Measurements from ENCODE around the gene KRTAP5-11. TPM values are rescaled to one million over a fixed set of nuclear protein-coding genes. Genes with fewer than 3 reads are reported as not detected.
A peak's percentile ranks its signal among the peaks of the same experiment; 100 is the strongest.
"Not testable (repeated sequence)": the region's sequence is repeated elsewhere in the genome, so short reads cannot be mapped to it uniquely, and the experiment has no call there.

Gene KRTAP5-11
- total RNA-seq, 1 donor from 2014 or later = not detected

GRCh38 chr11:71606853-71607519 lies 24.3 kb upstream of the KRTAP5-11 start:
- H3K27ac Mint-ChIP-seq; H3K4me3 Mint-ChIP-seq (ENCODE audit: low read depth); H3K9me3 Mint-ChIP-seq; H3K4me1 Mint-ChIP-seq (ENCODE audit: low read depth); DNase-seq (ENCODE audit: low spot score); H3K36me3 Mint-ChIP-seq (ENCODE audit: low read depth); intact Hi-C loops (cut with micrococcal nuclease): not testable (repeated sequence)
- H3K27me3 Mint-ChIP-seq (ENCODE audit: low read depth) = peaks cover 23% of the 10 kb centered on the region

GRCh38 chr11:71604798-71605488 lies 22.3 kb upstream of the KRTAP5-11 start:
- H3K9me3 Mint-ChIP-seq; H3K4me3 Mint-ChIP-seq (ENCODE audit: low read depth); H3K36me3 Mint-ChIP-seq (ENCODE audit: low read depth); H3K27ac Mint-ChIP-seq; DNase-seq (ENCODE audit: low spot score); H3K4me1 Mint-ChIP-seq (ENCODE audit: low read depth); intact Hi-C loops (cut with micrococcal nuclease): not testable (repeated sequence)
- peaks cover 23% of the 10 kb centered on the region for H3K27me3 Mint-ChIP-seq (ENCODE audit: low read depth)

DNA sequence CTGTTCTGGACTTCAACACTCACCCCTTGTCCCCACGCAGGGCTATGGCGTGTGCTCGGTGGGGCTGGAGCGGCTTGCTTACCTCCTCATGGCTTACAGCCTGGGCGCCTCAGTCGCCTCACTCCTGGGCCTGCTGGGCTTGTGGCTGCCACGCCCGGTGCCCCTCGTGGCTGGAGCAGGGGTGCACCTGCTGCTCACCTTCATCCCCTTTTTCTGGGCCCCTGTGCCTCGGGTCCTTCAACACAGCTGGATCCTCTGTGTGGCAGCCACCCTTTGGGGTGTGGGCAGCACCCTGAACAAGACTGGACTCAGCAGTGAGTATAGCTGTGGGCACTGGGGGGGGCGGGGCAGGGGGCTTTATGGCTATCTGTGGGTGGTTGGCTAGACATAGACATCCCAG lies 20.5 kb upstream of the KRTAP5-11 start:
- H3K36me3 Mint-ChIP-seq (ENCODE audit: low read depth); intact Hi-C loops (cut with micrococcal nuclease); DNase-seq (ENCODE audit: low spot score); H3K4me1 Mint-ChIP-seq (ENCODE audit: low read depth); H3K27ac Mint-ChIP-seq; H3K4me3 Mint-ChIP-seq (ENCODE audit: low read depth); H3K9me3 Mint-ChIP-seq: not testable (repeated sequence)
- peaks cover 15% of the 10 kb centered on the region for H3K27me3 Mint-ChIP-seq (ENCODE audit: low read depth)

DNA sequence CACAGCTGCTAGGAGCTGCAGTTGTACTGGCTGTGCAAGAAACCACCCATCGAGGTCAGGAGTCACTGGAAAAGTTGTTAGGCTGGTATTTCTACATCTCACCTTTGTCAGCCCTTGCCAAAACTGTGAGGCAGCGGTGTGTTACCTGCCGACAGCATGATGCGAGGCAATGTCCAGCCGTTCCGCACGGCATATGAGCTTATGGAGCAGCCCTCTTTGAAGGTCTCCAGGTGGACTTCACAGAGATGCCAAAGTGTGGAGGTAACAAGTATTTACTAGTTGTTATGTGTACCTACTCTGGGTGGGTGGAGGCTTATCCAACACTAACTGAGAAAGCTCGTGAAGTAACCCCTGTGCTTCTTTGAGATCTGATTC lies 6.9 kb upstream of the KRTAP5-11 start:
- H3K36me3 Mint-ChIP-seq (ENCODE audit: low read depth); H3K4me1 Mint-ChIP-seq (ENCODE audit: low read depth); H3K9me3 Mint-ChIP-seq; H3K4me3 Mint-ChIP-seq (ENCODE audit: low read depth); intact Hi-C loops (cut with micrococcal nuclease); H3K27ac Mint-ChIP-seq; H3K27me3 Mint-ChIP-seq (ENCODE audit: low read depth); DNase-seq (ENCODE audit: low spot score): not testable (repeated sequence)

DNA sequence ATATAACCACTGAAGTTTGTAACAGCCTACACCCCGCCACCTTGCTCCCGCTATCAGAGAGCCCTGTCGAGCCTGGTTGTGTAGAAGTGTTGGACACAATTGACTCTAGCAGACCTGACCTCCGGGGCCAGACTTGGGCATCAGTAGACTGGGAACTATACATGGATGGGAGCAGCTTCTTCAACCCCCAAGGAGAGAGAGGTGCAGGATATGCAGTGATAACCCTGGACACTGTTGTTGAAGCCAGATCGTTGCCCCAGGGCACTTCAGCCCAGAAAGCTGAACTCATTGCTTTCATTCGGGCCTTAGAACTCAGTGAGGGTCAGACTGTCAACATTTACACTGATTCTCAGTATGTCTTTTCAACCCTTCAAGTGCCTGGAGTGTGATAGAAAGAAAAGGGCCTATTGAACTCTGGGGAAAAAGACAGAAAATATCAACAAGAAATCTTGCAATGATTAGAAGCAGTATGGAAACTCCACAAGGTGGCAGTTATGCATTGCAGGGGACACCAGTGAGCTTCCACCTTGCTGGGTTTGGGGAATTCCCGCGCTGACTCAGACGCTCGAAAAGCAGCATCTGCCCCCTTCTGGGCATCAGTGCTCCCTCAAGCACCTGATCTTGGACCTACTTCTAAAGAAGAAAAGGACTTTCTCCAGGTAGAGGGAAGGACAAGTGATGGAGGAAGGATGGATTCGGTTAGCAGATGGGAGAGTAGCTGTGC lies 6.3 kb upstream of the KRTAP5-11 start:
- H3K9me3 Mint-ChIP-seq; H3K36me3 Mint-ChIP-seq (ENCODE audit: low read depth); H3K27me3 Mint-ChIP-seq (ENCODE audit: low read depth); H3K27ac Mint-ChIP-seq; H3K4me3 Mint-ChIP-seq (ENCODE audit: low read depth); H3K4me1 Mint-ChIP-seq (ENCODE audit: low read depth); intact Hi-C loops (cut with micrococcal nuclease): not testable (repeated sequence)
- peak; percentile 27 for DNase-seq (ENCODE audit: low spot score)

DNA sequence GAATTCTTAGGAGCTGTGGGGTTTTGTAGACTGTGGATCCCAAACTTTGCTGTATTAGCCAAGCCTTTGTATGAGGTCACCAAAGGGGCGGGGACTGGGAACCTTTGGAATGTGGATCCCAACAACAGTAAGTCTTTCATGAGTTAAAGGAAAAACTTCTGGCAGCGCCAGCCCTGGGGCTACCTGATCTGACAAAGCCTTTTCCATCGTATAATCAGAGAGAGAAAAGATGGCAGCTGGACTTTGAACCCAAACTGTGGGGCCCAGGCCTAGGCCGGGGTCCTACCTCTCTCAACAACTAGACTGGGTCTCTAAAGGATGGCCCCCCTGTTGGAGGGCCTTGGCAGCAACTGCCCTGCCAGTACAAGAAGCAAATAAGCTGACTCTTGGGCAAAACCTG lies 5.6 kb upstream of the KRTAP5-11 start:
- H3K4me3 Mint-ChIP-seq (ENCODE audit: low read depth); H3K36me3 Mint-ChIP-seq (ENCODE audit: low read depth); H3K4me1 Mint-ChIP-seq (ENCODE audit: low read depth); H3K9me3 Mint-ChIP-seq; H3K27me3 Mint-ChIP-seq (ENCODE audit: low read depth); DNase-seq (ENCODE audit: low spot score); H3K27ac Mint-ChIP-seq; intact Hi-C loops (cut with micrococcal nuclease): not testable (repeated sequence)

DNA sequence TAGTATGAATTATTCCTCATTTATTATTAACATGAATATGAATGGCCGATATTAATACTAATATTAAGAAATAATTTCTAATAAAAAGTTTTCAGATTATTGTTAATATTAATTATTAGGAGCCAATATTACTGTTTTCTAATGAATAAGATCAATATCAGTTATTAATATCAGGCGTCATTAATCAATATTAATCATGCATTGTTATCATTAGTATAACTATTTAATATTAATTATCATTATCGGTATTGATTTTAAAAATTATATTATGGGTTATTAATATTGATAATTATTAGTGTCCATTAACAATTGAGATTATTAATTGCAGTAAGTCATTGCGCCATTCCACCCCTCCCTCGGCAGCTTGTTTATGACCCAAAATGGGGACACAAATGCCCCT lies 3.0 kb upstream of the KRTAP5-11 start:
- H3K36me3 Mint-ChIP-seq (ENCODE audit: low read depth); H3K4me3 Mint-ChIP-seq (ENCODE audit: low read depth); H3K9me3 Mint-ChIP-seq; H3K4me1 Mint-ChIP-seq (ENCODE audit: low read depth); DNase-seq (ENCODE audit: low spot score); H3K27ac Mint-ChIP-seq; H3K27me3 Mint-ChIP-seq (ENCODE audit: low read depth); intact Hi-C loops (cut with micrococcal nuclease): not testable (repeated sequence)

DNA sequence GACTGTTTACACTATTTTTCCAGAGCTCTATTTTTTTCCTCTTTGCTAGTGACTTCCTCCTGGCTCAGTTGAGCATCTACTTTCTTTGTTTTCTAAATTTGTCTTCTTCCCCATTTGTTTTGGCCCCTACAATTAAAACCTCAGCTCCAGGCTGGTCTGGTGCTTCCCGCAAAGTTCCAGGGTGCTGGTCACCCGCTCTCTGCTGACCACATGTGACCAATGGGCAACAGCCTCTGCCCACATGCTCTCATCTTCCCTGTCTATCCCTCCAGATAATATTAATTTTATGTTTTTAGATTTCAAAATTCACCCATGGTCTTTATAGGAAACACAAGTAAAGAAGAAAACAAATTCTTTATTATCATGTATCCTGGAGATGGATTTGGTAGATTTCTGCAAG lies 294 bp upstream of the KRTAP5-11 start:
- H3K27me3 Mint-ChIP-seq (ENCODE audit: low read depth); H3K27ac Mint-ChIP-seq; DNase-seq (ENCODE audit: low spot score); H3K9me3 Mint-ChIP-seq; H3K4me3 Mint-ChIP-seq (ENCODE audit: low read depth); intact Hi-C loops (cut with micrococcal nuclease); H3K36me3 Mint-ChIP-seq (ENCODE audit: low read depth); H3K4me1 Mint-ChIP-seq (ENCODE audit: low read depth): not testable (repeated sequence)

GRCh38 chr11:71581826-71582225 lies 849 bp downstream of the KRTAP5-11 start:
- Mint-ChIP-seq H3K4me3 (ENCODE audit: low read depth) (no peak overlapping the region), H3K36me3 (ENCODE audit: low read depth) (no peaks in the 10 kb centered on the region), H3K27ac (no peak overlapping the region), H3K9me3 (no peaks in the 10 kb centered on the region), H3K27me3 (ENCODE audit: low read depth) (peaks cover 9% of the 10 kb centered on the region), H3K4me1 (ENCODE audit: low read depth) (no peaks in the 10 kb centered on the region)
- intact Hi-C loops (cut with micrococcal nuclease) = no loop called here
- no peak for DNase-seq (ENCODE audit: low spot score)

DNA sequence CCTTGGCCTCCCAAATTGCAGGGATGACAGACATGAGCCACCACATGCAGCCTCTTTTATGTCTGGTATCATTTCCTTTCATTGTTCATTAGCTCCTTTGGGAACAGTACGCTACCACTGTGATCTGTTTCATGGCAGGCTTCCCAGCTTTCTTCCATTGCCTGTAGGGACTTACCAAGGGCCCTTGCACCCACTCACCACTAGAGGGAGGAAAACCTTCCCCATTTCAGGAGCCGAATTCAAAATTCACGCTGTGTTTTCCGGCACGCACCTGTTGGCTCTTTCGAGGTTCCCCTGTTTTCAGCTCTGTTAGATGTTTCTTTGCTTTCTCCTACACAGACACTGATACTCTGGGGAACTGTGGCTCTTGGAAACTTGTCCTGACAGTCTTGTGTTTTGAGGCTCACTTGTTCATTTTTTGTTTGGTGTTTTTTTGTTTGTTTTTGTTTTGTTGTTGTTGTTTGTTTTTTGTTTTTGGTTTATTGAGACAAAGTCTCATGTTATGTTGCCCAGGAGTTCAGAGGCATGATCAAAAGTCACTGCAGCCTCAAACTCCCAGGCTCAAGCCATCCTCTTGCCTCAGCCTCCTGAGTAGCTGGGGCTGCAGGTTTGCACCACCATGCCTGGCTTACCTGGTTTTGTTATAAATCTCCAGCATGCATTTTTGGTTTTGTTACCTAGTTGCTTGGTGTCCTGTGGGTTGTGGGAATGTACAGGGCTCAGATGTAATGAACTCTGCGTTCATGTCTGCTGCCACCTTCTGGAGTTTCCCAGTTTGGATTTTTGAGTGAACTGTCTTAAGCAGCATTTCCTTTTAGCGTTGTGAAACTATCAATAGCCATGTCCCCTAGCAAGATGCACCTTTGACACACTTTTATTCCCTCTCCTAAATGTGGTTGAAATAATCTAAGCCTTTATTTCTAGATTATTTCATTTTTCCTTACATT lies 2.3 kb downstream of the KRTAP5-11 start:
- H3K4me1 Mint-ChIP-seq (ENCODE audit: low read depth) = no peaks in the 10 kb centered on the region
- H3K27ac Mint-ChIP-seq = no peak overlapping the region
- H3K4me3 Mint-ChIP-seq (ENCODE audit: low read depth) = no peak overlapping the region
- intact Hi-C loops (cut with micrococcal nuclease) = no loop called here
- H3K27me3 Mint-ChIP-seq (ENCODE audit: low read depth) = peaks cover 9% of the 10 kb centered on the region
- DNase-seq (ENCODE audit: low spot score) = no peak
- H3K36me3 Mint-ChIP-seq (ENCODE audit: low read depth) = no peaks in the 10 kb centered on the region
- H3K9me3 Mint-ChIP-seq = no peaks in the 10 kb centered on the region

- H3K27me3 Mint-ChIP-seq (ENCODE audit: low read depth); DNase-seq (ENCODE audit: low spot score); H3K4me3 Mint-ChIP-seq (ENCODE audit: low read depth); H3K36me3 Mint-ChIP-seq (ENCODE audit: low read depth); H3K27ac Mint-ChIP-seq; H3K9me3 Mint-ChIP-seq; H3K4me1 Mint-ChIP-seq (ENCODE audit: low read depth); intact Hi-C loops (cut with micrococcal nuclease): not testable (repeated sequence)
These were observed 3.2 kb downstream of the KRTAP5-11 start for GRCh38 chr11:71579513-71579912.

DNA sequence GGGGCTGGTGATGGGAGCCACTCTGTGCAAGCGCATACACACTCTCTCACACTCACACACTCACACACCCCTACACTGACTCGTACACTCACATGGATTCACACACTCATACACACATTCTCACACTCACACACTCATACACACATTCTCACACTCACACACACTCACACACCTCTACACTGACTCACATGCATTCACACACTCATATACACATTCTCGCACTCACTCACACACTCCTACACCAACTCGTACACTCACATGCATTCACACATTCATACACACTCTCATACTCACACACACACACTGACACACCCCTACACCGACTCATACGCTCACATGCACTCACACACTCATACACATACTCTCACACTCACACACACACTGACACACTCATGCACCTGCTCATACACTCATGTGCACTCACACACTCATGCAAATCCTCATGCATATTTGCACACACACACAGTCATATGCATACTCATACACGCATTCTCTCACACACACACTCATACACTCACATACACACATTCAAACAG lies 5.1 kb downstream of the KRTAP5-11 start:
- Mint-ChIP-seq H3K27me3 (ENCODE audit: low read depth) (peaks cover 8% of the 10 kb centered on the region), H3K36me3 (ENCODE audit: low read depth) (no peaks in the 10 kb centered on the region), H3K4me1 (ENCODE audit: low read depth) (no peaks in the 10 kb centered on the region), H3K4me3 (ENCODE audit: low read depth) (no peak overlapping the region), H3K9me3 (no peaks in the 10 kb centered on the region), H3K27ac (no peak overlapping the region)
- DNase-seq (ENCODE audit: low spot score) = no peak
- intact Hi-C loops (cut with micrococcal nuclease) = no loop called here

All from activated T-helper 2 cell treated with anti-CD3 and anti-CD28 coated beads, Interferon-gamma antibody, Interleukin-2, Interleukin-4, amounts not matched to agents 10 μg/mL and 5 μg/mL and 100 μg/mL, durations not matched to agents 14 hours and 24 hours and 36 hours (primary cell).